Esophagus squamous epithelium (tissue), 5 donors: ENCODE data around the gene TRIM15. TPM values are rescaled to one million over a fixed set of nuclear protein-coding genes. Genes with fewer than 3 reads are reported as not detected.

Source experiments
- DNase-seq: peaks from one replicate; lab custom pipeline; 2025; lab: John Stamatoyannopoulos, UW
- H3K27ac ChIP-seq, 4 donors: fragments of 200-600 bp; sonication (generic); one replicate each; pipeline ENCODE4 v1.5.1; 2016 to 2019; ENCODE audit warnings: mild to moderate bottlenecking in 1 of 4
- H3K27me3 ChIP-seq, 4 donors: fragments of 200-600 bp; sonication (generic); 1 replicate in 3 of 4; 2 replicates in 1 of 4; pipeline versions ENCODE4 v1.5.1 to v1.6.0; 2017 to 2021; ENCODE audit warnings: antibody characterized with exemption in 1 of 4
- H3K36me3 ChIP-seq, 3 donors: fragments of 200-600 bp; sonication (generic); one replicate each; pipeline ENCODE4 v1.5.1; 2016 to 2019
- H3K4me1 ChIP-seq, 3 donors: fragments of 200-600 bp; sonication (generic); one replicate each; pipeline ENCODE4 v1.5.1; 2017 to 2019
- H3K4me3 ChIP-seq, 4 donors: fragments of 200-600 bp; sonication (generic); 1 replicate in 3 of 4; 2 replicates in 1 of 4; pipeline ENCODE4 v1.5.1; 2016 to 2019; ENCODE audit warnings: mild to moderate bottlenecking in 2 of 4, moderate library complexity in 1 of 4
- H3K9me3 ChIP-seq, 3 donors: fragments of 200-600 bp; sonication (generic); one replicate each; pipeline ENCODE4 v1.5.1; 2016 to 2019
- CTCF ChIP-seq, 6 experiments: fragments of 450-650 bp in 4 of 6; fragments of 200-600 bp in 2 of 6; sonication (generic) in 2 of 6; IDR thresholded peaks; one replicate each; pipeline ENCODE4 v1.5.1; 2016 to 2019; ENCODE audit warnings: antibody characterized with exemption in 6 of 6, mild to moderate bottlenecking in 4 of 6, moderate library complexity in 4 of 6
- POLR2A ChIP-seq, 4 donors: fragments of 450-650 bp; IDR thresholded peaks; one replicate each; pipeline ENCODE4 v1.6.1; 2017; ENCODE audit warnings: antibody characterized with exemption in 4 of 4, mild to moderate bottlenecking in 4 of 4, moderate library complexity in 3 of 4
- WGBS, 2 donors: methylation state at CpG; one replicate each; pipeline ENCODE4 v1.1.5; 2018; 5-methylcytosine and 5-hydroxymethylcytosine counted together
- intact Hi-C: fragments of 100-400 bp; cut with DNase I; formaldehyde crosslinking; loops from one replicate; pipeline ENCODE4 v1.15.0; 2022
- total RNA-seq, 4 donors: library from RNA; depleted of rRNA; stranded (reverse); fragments of >200 nt; gene quantifications; one replicate each; pipeline ENCODE4 v1.1.0, GENCODE V29; 2016
- donor health status: DM: yes; HTN: yes; CAD: no.

TRIM15 gene
- total RNA-seq, 4 donors from 2014 or later = not detected

DNA sequence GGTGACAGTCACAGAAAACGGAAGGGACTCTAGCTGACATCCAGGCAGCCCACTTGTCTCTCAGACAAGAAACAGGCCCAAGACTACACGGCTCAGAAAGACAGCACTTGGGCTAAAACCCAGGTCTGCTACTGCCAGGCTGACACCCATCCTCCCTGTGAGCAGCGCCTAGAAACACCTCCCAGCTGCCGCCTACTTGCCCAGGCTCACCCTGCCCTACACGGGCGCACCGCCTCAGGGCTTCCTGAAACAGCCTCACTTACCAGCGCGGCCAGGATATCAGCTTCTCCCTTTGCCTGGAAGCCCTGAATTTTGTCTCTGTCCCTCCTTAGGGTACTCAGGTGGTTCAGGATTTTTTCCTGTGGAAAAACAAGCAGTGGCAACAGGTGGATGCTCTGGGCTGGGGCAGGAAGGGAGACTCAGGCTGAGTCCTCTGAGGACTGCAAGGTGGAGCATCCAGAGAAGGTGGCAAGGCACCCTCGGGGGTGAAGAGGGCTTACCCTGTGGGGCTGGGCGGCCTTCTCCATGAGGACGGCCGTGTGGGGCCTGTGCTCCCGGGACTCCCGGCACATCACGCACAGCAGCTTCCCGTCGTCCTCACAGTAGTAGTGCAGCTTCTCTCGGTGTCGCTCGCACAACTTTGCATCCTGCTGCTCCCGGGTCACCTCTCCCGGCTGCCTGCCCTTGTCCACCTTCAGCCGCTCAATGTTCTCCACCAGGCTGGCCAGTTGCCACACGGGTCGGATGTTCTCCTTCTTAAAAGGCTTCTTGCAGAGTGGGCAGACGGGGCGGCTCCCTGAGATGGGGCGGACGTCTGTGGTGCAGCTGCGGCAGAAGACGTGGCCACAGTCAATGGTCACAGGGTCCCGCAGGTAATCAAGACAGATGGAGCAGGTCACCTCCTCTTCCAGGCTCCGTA lies 35.1 kb downstream of the TRIM15 start:
- WGBS, 2 donors = 80 to 83% methylated on average over 17 to 22 of the region's 34 CpGs
- no peak overlapping the region for H3K27ac ChIP-seq
- no peaks in the 10 kb centered on the region for H3K27me3 ChIP-seq
- H3K9me3 ChIP-seq = no peaks in the 10 kb centered on the region
- TF ChIP-seq POLR2A (IDR thresholded peaks at IDR 0.05) = no peak
- no peak for TF ChIP-seq CTCF (IDR thresholded peaks at IDR 0.05)
- no peak overlapping the region for H3K4me3 ChIP-seq
- intact Hi-C loops = no loop called here
- peaks cover 16 to 46% (median 21%) of the 10 kb centered on the region in 3 donors for H3K4me1 ChIP-seq
- no peak for DNase-seq
- peaks cover 27 to 82% (median 40%) of the 10 kb centered on the region in 3 donors for H3K36me3 ChIP-seq

DNA sequence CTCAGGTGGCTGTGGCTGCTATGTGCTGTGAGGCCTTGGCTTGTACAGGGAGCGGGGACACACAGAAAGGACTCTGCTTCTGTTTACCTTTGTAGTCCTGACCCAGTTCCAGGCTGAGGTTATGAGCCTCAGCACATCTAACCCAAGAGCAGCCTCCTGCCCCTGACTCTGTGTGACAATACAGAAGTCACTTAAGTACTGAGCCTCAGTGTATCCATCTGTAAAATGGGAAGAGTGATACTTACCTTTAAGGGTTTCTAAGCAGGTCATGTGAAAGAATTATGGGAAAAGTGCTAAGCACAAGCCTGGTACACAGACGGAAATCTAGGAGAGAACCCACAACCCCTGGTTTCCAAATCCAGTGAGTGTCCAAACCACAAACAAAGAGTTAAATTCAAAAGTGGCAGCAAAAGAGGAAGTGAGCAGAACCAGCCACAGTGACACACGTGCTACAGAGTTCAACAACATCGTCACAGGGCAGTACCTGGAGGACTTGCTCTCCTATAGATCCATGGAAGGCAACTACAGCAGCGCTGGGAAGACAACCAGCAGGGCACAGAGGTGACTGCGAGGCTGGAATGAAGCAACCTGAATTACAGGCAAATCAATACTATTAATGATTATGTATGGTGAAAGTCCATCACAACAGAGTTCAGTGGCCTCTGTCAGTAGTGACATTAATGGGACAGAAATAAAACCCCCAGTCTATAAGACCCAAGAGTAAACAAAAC lies 37.4 kb downstream of the TRIM15 start:
- no peak for DNase-seq
- peak overlapping the region in 1 of 4 donors; percentile 61 for H3K27ac ChIP-seq
- 60 to 83% methylated on average over 5 to 6 of the region's 6 CpGs for WGBS, 2 donors
- TF ChIP-seq POLR2A (IDR thresholded peaks at IDR 0.05) (no peak), CTCF (IDR thresholded peaks at IDR 0.05) (no peak)
- no peaks in the 10 kb centered on the region for H3K9me3 ChIP-seq
- intact Hi-C loops = no loop called here
- H3K27me3 ChIP-seq = no peaks in the 10 kb centered on the region
- peaks cover 23 to 68% (median 31%) of the 10 kb centered on the region in 3 donors for H3K4me1 ChIP-seq
- H3K4me3 ChIP-seq = no peak overlapping the region
- H3K36me3 ChIP-seq = peaks cover 27 to 69% (median 32%) of the 10 kb centered on the region in 3 donors

GRCh38 chr6:30202366-30202765 lies 39.0 kb downstream of the TRIM15 start:
- intact Hi-C loops = no loop called here
- no peaks in the 10 kb centered on the region for H3K9me3 ChIP-seq
- DNase-seq = no peak
- H3K4me1 ChIP-seq = peaks cover 40 to 85% (median 43%) of the 10 kb centered on the region in 3 donors
- 53 to 77% methylated on average over 4 of the region's 4 CpGs for WGBS, 2 donors
- H3K4me3 ChIP-seq = no peak overlapping the region
- H3K27ac ChIP-seq = peak overlapping the region; percentile 23 to 66 (median 60)
- peaks cover 16 to 52% (median 17%) of the 10 kb centered on the region in 3 donors for H3K36me3 ChIP-seq
- TF ChIP-seq CTCF (IDR thresholded peaks at IDR 0.05) (no peak), POLR2A (IDR thresholded peaks at IDR 0.05) (no peak)
- H3K27me3 ChIP-seq = no peaks in the 10 kb centered on the region

DNA sequence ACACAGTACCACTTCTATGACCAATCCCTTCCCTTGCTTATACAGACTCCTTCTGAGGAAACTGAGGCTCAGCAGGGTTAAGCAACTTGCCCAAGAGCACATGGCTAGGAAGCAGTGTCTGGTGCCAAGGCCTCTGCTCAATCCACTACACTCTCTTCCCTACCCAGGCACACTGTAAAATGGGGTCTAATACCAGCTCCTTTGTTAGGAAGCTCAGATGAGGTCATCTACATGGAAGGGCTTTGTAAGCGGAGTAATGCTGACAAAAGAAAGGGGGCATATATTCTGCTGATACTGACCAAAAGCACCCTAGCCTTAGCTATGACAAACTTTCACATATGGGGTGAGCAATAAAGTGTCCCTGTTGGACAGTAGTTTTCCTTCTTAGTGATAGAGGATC lies 40.8 kb downstream of the TRIM15 start:
- intact Hi-C loops = no loop called here
- TF ChIP-seq POLR2A (IDR thresholded peaks at IDR 0.05) (no peak), CTCF (IDR thresholded peaks at IDR 0.05) (no peak)
- no peak for DNase-seq
- H3K4me3 ChIP-seq = no peak overlapping the region
- WGBS, 2 donors = 92% methylated on average over 1 of the region's 1 CpG; no CpG with 5 or more reads in 1 of the 2 donors
- no peaks in the 10 kb centered on the region for H3K27me3 ChIP-seq
- peaks cover 3 to 35% (median 6%) of the 10 kb centered on the region in 3 donors for H3K36me3 ChIP-seq
- H3K27ac ChIP-seq = no peak overlapping the region
- no peaks in the 10 kb centered on the region for H3K9me3 ChIP-seq
- peaks cover 48 to 90% (median 54%) of the 10 kb centered on the region in 3 donors for H3K4me1 ChIP-seq
